Measurements from ENCODE around the gene FNBP1L.
"Not testable (repeated sequence)": the region's sequence is repeated elsewhere in the genome, so short reads cannot be mapped to it uniquely, and the experiment has no call there.

Gene FNBP1L

GRCh38 chr1:93575621-93576284, 127.8 kb downstream of the FNBP1L start:
- DNase-seq = no peak

- no peak for DNase-seq
These were observed 128.4 kb downstream of the FNBP1L start for GRCh38 chr1:93576346-93576745.

GRCh38 chr1:93576746-93577145, 128.8 kb downstream of the FNBP1L start:
- no peak for DNase-seq

GRCh38 chr1:93577536-93578432, 129.9 kb downstream of the FNBP1L start:
- no peak for DNase-seq

- no peak for DNase-seq
These were observed 130.5 kb downstream of the FNBP1L start for GRCh38 chr1:93578433-93578830.

GRCh38 chr1:93578911-93579825, 131.2 kb downstream of the FNBP1L start:
- no peak for DNase-seq

GRCh38 chr1:93579891-93580290, 132.0 kb downstream of the FNBP1L start:
- DNase-seq = no peak

GRCh38 chr1:93581917-93582850, 134.3 kb downstream of the FNBP1L start:
- no peak for DNase-seq

- no peak for DNase-seq
These were observed 136.5 kb downstream of the FNBP1L start for GRCh38 chr1:93584261-93585003.

- DNase-seq = no peak
These were observed 137.4 kb downstream of the FNBP1L start for GRCh38 chr1:93585059-93585966.

- no peak for DNase-seq
These were observed 139.4 kb downstream of the FNBP1L start for GRCh38 chr1:93587354-93587753.

GRCh38 chr1:93588206-93588605, 140.3 kb downstream of the FNBP1L start:
- DNase-seq = no peak

GRCh38 chr1:93588955-93589354, 141.0 kb downstream of the FNBP1L start:
- no peak for DNase-seq

- DNase-seq = not testable (repeated sequence)
These were observed 143.4 kb downstream of the FNBP1L start for GRCh38 chr1:93591291-93591675.

GRCh38 chr1:93591676-93592550, 144.0 kb downstream of the FNBP1L start:
- DNase-seq = no peak

GRCh38 chr1:93592551-93592949, 144.6 kb downstream of the FNBP1L start:
- DNase-seq = no peak

GRCh38 chr1:93593854-93594602, 146.1 kb downstream of the FNBP1L start:
- no peak for DNase-seq

GRCh38 chr1:93594603-93594880, 146.6 kb downstream of the FNBP1L start:
- DNase-seq = no peak

GRCh38 chr1:93595266-93595665, 147.3 kb downstream of the FNBP1L start:
- DNase-seq = no peak

Measured in AML-193 (cell line).